ENCODE measurements around the gene CBY2. TPM values are rescaled to one million over a fixed set of nuclear protein-coding genes. Genes with fewer than 3 reads are reported as not detected.
"Not testable (repeated sequence)": the region's sequence is repeated elsewhere in the genome, so short reads cannot be mapped to it uniquely, and the experiment has no call there.

The CBY2 gene, protein sequence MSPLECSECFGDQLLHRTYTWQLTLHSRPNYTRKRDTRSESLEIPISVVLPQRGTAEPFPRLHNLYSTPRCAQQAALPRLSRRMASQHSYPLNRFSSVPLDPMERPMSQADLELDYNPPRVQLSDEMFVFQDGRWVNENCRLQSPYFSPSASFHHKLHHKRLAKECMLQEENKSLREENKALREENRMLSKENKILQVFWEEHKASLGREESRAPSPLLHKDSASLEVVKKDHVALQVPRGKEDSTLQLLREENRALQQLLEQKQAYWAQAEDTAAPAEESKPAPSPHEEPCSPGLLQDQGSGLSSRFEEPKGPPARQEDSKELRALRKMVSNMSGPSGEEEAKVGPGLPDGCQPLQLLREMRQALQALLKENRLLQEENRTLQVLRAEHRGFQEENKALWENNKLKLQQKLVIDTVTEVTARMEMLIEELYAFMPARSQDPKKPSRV
- total RNA-seq (2014; rRNA removed; shearing (Covaris generic)) = not detected in 2 replicates

DNA sequence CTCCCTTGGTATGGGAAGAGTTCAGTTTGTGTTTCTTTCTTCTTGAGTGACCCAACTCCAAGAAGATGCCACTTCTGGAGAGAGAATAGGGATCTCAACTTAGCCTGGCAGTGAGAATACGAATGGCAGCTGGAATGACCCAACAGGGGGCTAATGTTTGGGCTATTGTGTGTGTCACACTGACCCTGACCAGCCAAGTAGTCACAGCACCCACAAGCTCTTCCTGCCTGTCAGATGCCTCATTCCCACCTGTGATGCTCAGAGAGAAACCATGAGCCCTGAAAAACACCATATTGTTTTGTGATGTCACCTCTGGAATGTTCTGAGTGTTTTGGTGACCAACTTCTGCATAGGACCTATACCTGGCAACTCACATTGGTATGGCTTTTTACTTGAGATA lies at the start of gene CBY2:
Gene CBY2, plus strand, starts transcription at position 233 of the 400 bp plus-strand sequence. Its CDS starts 71 bp downstream, at position 304.
- no peak for DNase-seq (ENCODE audit: low spot score)

DNA sequence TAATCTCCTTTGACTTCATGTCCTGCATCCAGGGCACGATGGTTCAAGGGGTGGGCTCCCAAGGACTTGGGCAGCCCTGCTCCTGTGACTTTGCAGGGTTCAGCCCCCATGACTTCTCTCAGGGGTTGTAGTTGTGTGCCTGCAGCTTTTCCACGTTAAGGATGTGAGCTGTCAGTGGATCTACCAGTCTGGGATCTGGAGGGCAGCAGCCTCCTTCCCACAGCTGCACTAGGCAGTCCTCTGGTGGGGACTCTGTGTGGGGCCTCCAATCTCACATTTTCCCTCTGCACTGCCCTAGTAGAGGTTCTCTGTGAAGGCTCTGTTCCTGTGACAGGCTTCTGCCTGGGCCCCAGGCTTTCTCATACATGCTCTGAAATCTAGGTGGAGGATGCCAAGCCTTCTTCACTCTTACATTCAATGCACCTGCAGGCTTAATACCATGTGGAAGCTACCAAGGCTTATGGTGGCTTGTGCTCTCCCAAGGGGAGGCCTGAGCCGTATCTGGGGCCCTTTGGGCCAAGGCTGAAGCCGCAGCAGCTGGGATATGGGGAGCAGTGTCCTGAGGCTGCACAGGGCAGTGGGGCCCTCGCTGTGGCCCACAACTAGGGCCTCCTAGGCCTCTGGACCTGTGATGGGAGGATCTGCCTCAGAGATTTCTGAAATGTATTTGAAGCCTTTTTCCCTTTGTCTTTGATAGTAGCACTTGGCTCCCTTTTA lies 47.3 kb upstream of the CBY2 start:
- DNase-seq (ENCODE audit: low spot score) = no peak

DNA sequence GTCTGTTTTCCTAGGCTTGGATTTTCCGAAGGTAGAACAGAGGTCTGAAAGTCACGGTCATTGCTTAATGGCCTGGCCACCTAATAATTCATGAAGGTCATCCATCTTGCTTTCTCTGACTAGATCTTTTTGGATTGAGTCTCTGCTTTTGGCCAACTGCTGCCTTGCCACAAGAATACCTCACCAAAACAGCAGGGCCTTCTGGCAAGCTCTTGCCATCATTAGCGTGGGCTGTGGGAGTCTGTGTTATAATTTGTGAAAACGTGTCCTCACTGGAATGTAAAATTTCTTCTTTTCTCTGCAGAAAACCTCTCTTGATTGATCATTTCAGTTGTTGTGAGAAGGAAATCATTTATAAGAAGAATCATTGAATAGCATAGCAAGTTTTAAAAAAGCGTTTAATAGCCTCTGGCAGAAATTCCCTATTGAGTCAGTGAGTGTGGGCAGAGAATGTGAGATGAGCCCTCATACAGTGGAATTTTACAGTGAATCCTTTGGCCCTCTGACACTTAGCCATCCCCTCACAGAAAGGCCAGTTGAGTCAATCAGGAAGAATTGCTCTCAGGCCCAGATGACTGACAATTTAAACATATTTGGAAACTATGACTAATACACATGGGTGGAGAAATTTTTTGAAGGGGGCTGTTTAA lies 43.4 kb upstream of the CBY2 start:
- no peak for DNase-seq (ENCODE audit: low spot score)

DNA sequence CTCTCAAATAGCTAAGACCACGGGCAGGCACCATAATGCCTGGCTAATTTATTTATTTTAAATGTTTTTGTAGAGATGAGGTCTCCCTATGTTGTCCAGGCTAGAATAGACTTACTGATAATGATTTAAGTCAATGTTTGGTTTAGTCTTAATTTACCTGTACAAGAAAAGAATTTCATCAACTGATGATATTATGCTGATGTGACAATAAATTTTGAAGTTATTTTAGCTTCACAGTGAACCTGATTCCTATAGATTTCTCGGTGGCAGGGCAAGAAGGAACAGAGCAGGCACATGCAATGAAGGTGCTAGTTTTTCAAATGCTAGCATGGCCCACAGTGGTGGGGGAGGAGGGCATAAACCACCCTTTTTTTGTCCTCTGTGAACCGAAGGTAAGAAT lies 42.6 kb upstream of the CBY2 start:
- DNase-seq (ENCODE audit: low spot score) = no peak

DNA sequence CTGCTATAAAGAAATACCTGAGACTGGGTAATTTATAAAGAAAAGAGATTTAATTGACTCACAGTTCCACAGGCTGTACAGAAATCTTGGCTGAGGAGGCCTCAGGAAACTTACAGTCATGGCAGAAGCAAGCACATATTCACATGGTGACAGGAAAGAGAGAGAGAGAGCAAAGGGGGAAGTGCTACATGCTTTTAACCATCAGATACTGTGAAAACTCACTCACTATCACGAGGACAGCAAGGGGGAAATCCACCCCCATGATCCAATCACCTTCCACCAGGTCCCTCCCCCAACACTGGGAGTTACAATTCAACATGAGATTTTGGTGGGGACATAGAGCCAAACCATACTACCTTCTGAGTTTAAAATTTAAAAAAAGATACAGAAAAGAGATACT lies 41.7 kb upstream of the CBY2 start:
- DNase-seq (ENCODE audit: low spot score) = not testable (repeated sequence)

DNA sequence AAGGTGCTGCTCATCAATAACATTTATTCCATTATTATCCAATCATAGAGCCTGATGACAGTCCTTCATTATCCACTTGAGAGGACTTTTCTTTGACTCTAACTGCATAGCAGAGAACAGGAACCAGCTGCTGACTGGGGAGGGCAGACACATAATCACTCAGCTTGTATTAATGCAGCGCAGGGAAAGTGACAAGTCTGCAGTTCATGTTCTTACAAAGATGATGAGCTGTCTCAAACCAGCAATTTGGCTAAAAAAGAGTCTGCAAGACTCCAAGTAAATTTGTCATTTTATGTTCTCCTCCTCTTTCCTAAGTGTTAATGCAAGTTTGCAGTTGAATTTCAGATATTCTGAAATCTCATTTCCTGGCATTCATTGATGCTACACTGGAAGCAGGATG lies 40.0 kb upstream of the CBY2 start:
- DNase-seq (ENCODE audit: low spot score) = no peak

DNA sequence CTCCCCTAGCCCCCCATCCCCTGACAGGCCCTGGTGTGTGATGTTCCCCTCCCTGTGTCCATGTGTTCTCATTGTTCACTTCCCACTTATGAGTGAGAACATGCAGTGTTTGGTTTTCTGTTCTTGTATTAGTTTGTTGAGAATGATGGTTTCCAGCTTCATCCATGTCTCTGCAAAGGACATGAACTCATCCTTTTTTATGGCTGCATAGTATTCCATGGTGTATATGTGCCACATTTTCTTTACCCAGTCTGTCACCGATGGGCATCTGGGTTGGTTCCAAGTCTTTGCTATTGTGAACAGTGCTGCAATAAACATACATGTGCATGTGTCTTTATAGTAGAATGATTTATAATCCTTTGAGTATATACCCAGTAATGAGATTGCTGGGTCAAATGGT lies 39.2 kb upstream of the CBY2 start:
- DNase-seq (ENCODE audit: low spot score) = not testable (repeated sequence)

DNA sequence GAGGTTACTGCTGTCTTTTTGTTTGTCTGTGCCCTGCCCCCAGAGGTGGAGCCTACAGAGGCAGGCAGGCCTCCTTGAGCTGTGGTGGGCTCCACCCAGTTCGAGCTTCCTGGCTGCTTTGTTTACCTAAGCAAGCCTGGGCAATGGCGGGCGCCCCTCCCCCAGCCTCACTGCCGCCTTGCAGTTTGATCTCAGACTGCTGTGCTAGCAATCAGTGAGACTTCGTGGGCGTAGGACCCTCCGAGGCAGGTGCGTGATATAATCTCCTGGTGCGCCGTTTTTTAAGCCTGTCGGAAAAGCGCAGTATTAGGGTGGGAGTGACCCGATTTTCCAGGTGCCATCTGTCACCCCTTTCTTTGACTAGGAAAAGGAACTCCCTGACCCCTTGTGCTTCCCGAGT lies 32.5 kb upstream of the CBY2 start:
- DNase-seq (ENCODE audit: low spot score) = not testable (repeated sequence)

DNA sequence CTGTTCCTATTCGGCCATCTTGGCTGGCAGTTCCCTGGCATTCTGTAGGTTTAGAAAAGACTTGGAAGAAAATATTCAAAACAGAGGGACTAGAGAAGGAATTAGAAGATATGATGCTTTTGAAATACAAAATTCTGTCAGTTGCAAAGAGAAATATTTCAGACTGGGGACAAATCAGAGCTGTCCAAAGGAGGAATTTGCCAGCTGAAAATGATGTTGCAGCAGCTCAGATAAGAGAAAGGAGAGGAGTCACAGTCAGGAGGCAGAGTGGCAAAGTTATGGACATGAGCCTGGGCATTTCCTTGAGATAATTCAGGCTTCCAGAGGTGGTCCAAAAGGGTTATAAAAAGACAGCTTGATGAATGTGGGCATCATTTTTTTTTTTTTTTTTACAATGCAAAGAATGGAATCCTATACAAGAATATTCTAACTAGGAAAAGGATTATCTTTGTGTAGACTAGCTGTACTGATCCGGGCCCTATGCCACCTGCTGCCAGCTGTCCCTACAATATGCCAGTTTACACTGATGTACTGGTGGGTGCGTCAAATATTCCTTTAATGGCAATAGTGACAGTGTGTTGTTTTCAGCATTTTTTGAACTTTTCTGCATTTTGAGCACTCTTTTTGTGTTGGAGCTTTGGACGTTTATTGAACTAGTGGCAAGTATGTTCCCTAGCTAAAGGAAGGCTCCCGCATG lies 31.8 kb upstream of the CBY2 start:
- no peak for DNase-seq (ENCODE audit: low spot score)

DNA sequence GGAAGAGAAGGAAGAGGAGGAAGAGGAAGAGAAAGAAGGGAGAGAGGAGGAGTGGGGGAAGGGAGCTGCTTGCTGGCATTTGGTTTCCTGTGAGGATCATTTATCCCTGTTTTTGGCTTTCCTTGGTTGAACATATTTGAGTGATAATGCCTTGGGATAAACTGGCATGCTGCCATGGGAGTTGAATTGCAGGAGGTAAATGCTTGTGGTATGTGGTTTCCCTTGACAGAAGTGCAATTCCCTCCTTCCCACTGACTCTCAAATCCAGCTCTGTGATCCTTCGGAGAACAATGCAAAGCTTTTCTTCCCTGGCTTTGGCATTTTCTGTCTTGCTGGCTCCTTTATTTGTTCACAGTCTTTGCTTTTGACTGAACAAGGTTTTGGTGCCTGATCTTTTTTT lies 27.2 kb upstream of the CBY2 start:
- no peak for DNase-seq (ENCODE audit: low spot score)

DNA sequence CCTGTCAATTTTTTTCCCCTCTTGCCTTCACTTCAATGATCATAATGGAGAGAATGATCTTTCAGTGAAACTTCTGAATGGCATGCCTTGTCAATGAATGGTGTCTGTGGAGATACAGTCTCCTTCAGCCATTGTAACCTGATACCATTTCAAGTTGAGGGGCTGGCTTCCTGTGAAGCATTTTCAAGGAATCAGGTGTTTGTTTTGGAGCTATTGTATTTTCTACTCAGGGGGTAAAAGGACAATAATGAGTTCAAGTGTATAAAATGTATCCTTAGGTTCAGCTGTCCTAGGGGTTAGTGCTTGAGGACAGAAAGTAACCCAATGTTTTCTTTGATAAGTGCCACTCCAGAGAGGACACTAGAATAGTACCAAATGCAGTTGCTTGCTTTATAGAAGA lies 23.8 kb upstream of the CBY2 start:
- no peak for DNase-seq (ENCODE audit: low spot score)

DNA sequence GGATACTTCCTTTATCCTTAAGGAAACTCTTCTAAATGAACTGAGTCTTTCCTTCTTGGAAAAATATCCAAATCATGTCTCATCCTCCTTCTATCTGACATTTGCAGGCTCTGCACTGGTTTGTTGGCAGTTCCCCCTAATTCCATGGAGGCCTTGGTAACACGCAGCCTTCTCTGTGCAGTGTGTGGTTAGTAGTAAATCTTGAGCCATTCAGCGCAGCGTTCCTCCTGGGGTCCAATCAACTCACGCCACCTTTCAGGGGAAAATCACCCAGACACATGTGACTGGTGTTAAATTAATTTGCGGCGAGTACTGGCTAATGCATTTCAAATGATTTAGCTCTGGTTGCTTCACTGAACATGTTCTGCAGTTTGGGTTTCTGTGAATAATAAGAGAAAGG lies 21.0 kb upstream of the CBY2 start:
- no peak for DNase-seq (ENCODE audit: low spot score)

DNA sequence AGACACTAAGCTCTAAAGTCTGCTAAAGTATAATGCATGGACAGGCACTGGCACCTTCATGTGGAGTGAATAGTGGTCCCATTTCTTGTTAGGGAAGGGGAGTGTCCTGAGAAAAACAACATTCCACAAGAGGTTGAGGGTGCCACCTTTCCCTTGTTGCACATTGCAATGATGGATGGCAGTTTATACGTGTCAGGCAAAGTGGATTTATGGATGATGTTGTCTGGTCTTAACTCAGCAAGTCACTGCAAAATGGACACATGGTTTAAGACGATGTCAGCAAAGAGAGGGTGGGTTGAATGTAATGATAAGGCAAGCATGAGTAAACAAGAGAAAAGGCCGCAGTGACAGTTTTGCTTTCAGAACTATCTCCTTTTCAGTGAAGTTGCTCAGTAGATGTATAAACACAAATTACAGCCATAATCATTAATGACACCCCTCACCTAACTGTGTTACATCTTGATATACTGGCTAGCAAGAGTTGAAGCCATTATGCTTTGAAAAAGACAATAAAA lies 19.6 kb upstream of the CBY2 start:
- DNase-seq (ENCODE audit: low spot score) = no peak

DNA sequence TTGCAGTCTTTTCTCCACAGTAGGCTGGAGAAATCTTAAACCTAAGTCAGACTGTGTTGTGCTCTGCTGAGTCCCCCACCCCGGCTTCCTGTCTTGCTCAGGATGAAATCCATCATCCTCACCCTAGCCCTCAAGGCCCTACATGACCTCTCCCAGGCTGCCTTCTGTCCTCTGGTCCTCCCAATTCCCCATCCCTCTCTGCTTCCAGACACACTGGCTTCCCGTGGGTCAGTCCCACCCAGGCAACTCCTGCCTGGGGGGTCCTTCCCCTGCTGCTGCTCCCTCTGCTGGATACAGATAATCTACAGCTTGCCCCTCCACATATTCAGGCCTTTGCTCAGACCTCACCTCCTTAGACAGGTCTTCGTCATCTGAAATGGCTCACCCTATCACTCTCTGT lies 18.4 kb upstream of the CBY2 start:
- no peak for DNase-seq (ENCODE audit: low spot score)

DNA sequence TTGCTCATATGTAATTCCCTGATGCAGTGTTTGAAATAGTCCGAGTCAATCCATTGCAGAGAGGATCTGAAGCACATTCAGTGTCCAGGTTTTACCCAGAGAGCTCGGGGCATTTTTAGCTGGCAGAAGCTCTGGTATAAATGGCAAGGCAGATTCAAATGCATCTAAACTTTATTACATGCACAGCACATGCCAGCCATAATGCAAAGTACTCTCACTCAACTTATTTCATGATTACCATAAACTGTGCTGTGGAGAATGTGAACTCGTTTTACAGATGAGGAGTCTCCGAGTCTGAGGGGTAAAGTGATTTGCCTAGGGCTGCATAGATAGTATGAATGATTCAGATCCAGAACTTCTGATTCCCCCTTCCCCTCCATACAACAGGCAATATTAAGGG lies 13.5 kb upstream of the CBY2 start:
- DNase-seq (ENCODE audit: low spot score) = no peak

DNA sequence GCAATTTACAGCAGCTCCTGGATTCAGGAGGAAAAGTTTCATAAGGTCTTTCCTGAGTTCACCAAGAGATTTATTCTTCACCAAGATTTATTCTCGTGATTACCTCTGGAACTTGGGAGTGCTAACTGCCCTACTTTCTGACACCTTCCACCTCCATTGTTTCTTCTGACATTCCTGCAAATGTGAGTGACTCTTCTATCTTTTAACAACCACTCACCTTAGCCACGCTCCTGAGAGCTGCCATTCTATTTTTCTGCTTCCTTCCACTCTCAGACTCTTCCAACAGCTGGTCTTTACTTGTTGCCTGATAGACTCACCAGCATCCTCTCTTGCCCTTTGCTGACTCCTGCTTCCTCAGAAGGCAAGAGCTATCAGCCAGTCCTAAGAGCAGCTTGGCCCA lies 11.5 kb upstream of the CBY2 start:
- no peak for DNase-seq (ENCODE audit: low spot score)

DNA sequence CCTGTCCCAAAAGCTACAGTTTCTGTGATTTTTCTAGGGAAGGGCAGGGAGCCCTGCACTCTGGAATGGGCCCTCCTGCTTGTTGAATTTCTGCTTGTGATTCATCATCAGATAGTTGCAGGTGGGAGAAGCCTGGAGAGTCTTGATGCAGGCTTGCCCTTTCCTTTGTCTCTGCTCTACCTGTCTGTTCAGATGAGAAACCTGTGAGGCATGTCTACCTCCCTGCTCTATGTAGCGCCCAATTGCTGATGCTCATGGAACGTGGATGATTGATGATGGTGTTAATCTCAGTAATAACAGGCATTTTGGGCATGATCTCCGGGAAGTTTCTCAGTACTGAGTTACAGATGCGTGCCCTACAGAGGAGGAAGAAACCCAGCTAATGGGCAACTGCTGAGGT lies 10.9 kb upstream of the CBY2 start:
- no peak for DNase-seq (ENCODE audit: low spot score)

DNA sequence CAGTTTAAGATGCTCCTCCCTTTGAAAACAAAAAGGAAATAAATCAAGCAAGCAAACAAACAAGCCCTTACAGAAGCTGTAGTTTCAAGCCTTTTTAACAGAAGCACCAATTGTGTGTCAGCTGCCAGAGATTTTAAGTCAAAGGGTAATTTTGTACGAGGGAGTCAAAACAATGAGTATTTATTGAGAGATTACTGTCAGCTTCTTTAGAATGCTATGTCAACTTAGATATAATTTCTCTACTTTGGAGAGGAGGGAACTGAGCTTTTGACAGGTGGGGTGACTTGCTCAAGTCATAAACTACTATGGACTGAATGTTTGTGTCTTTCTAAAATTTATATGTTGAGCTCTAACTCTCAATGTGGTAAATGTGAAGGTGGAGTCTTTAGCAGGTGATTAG lies 10.5 kb upstream of the CBY2 start:
- DNase-seq (ENCODE audit: low spot score) = no peak

DNA sequence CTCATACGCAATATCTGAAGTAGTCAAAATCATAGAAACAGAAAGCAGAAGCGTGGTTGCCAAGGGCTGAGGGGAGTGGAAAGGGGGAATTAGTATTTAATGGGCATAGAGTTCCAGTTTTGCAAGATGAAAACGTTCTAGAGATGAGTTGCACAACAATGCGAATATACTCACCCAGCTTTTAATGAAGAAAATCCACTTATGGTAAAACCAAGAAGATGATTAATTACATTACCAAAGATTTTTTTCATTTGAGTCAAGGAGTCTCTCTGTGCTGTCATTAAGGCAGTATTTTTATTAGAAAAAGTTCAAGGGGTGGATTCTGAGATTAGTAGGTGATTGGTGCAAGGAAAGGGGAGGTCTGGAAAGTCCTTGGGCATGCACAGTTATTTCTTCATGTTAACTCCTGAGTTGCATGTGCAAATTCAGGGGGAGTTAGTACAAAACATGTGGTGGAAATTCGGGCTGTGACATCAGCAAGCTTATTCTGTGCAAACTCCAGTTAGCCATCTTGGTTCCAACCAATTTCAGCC lies 6.9 kb upstream of the CBY2 start:
- no peak for DNase-seq (ENCODE audit: low spot score)

DNA sequence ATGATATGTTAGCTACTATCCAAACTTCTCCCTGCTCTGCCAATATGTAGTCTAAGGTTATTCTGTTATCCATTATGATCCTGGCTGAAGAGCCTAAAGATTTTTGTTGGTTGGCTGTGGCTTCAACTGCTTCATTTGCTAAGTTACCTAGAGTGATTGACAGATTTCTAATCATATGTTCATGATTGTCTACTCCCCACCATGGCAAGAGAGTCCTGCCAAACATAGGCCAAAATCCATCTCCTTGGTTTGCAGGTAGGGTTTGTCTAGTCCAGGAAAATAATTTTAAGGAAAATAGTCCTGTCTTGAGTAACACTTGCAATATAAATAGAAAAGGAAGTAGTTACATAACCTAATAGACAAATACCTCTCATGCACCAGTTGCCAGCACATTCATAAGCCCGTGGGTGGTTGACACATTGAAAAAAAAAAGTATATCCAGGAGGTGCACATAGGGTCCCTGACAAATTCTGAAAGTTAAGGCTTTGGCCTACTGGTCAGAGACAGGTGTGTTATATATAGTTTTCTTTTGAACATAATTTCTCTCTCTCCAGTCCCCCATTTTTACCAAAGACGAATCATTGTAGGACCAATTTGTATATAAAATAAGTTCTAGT lies 5.4 kb upstream of the CBY2 start:
- no peak for DNase-seq (ENCODE audit: low spot score)

Measured in HT-29 (cell line).